ENCODE data around the gene ESRRB.

Gene ESRRB

DNA sequence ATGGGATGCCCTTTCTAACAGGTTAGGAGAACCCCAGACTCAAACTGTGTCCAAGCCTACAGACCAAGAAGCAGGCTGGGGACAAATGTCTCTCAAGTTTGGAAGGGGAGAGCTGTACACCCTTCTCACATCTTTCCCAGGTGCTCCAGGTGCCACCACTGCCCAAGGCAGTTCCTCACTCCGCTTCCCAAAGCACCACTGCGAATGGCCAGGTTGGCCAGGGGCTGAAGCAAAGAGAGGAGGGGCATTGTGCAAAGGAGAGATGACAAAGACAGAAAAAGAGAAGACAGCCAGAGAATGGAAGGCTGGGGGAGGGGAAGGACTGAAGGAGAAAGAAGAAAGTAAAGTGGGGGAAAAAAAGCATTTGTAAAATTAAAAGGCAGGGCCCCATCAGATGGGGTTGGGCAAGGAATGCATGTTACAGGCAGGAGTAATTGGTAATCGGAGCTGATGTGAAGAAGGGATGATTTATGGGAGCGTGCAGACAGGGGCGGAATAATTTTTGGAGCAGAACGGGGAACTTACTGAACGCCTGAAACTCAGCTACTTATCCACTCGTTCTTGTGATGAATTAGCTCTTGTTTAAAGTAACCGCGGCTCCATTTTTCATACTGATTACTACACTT is 165.8 kb downstream of the ESRRB start:
- no peak for DNase-seq (ENCODE audit: low spot score)

GRCh38 chr14:76546426-76547221 is 170.7 kb downstream of the ESRRB start:
- no peak for DNase-seq (ENCODE audit: low spot score)

GRCh38 chr14:76547831-76548230 is 171.9 kb downstream of the ESRRB start:
- no peak for DNase-seq (ENCODE audit: low spot score)

DNA sequence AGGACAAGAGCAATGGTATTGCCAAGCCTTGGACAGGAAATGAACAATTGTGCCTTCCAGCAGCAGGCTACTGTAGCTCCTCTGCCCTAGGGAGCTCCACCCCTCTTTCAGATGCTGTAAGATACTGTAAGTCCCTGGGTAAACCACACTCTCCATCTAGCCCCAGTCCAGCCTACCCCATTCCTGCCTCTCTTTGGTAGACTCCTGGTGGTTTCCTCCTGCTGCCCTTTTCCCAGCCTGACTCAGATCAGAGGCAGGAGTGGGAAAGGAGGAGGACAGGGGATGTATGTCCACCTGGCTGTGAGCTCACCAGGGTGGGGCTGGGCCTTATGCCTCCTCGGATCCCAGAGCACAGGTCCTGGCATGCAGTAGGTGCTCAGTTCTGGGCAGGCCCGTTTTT is 174.6 kb downstream of the ESRRB start:
- no peak for DNase-seq (ENCODE audit: low spot score)

GRCh38 chr14:76551116-76551515 is 175.2 kb downstream of the ESRRB start:
- no peak for DNase-seq (ENCODE audit: low spot score)
